Natural killer cell treated with Interleukin-12 subunit alpha and Interleukin-12 subunit beta and Interleukin-15 and Interleukin-18, amount 100 ng/mL, for 72 hours (primary cell): Measurements from ENCODE around the gene OR51B4. TPM values are rescaled to one million over a fixed set of nuclear protein-coding genes. Genes with fewer than 3 reads are reported as not detected.
"Not testable (repeated sequence)": the region's sequence is repeated elsewhere in the genome, so short reads cannot be mapped to it uniquely, and the experiment has no call there.

Source experiments
- ATAC-seq, 2 donors: fragments of 150-1000 bp; cut with Tn5 transposase in 1 of 2; sonication (Bioruptor Pico), chemical (Tn5 transposase) in 1 of 2; 2 replicates each; pipeline ENCODE4 v1.10.0; 2021
- DNase-seq: peaks from one replicate; pipeline ENCODE4 v3.0.0; 2022; ENCODE audit warnings: low spot score
- H3K27ac Mint-ChIP-seq, 2 donors: 1 replicate in 1 of 2; 2 replicates in 1 of 2; pipeline ENCODE4 v1.8.0; 2022; ENCODE audit warnings: mixed read lengths in 2 of 2, mild to moderate bottlenecking in 1 of 2, moderate library complexity in 1 of 2
- H3K27me3 Mint-ChIP-seq, 2 donors: 1 replicate in 1 of 2; 2 replicates in 1 of 2; pipeline ENCODE4 v1.8.0; 2022; ENCODE audit warnings: mixed read lengths in 2 of 2
- H3K36me3 Mint-ChIP-seq: one replicate; pipeline ENCODE4 v1.8.0; 2022; ENCODE audit warnings: mixed read lengths
- H3K4me1 Mint-ChIP-seq, 2 donors: 1 replicate in 1 of 2; 2 replicates in 1 of 2; pipeline ENCODE4 v1.8.0; 2022; ENCODE audit warnings: low read depth in 2 of 2, mixed read lengths in 2 of 2, mild to moderate bottlenecking in 1 of 2
- H3K4me3 Mint-ChIP-seq: one replicate; pipeline ENCODE4 v1.8.0; 2022; ENCODE audit warnings: mixed read lengths
- H3K9me3 Mint-ChIP-seq: 2 replicates; pipeline ENCODE4 v1.8.0; 2022; ENCODE audit warnings: mixed read lengths
- total RNA-seq, 2 donors: library from RNA; stranded (reverse); gene quantifications; one replicate each; pipeline ENCODE4 v1.2.3, GENCODE V29; 2022

OR51B4 gene
- total RNA-seq, 2 donors from 2014 or later, result not detected

- no peak overlapping the region for H3K4me3 Mint-ChIP-seq
- H3K27ac Mint-ChIP-seq, result no peak overlapping the region
- H3K9me3 Mint-ChIP-seq, result no peaks in the 10 kb centered on the region
- ATAC-seq (no peak), DNase-seq (no peak)
- no peaks in the 10 kb centered on the region for H3K36me3 Mint-ChIP-seq
- H3K4me1 Mint-ChIP-seq, result no peaks in the 10 kb centered on the region
- peaks cover 0 to 13% of the 10 kb centered on the region in 2 donors for H3K27me3 Mint-ChIP-seq
Measured at GRCh38 chr11:5275369-5276110, 26.2 kb downstream of the OR51B4 start.

- Mint-ChIP-seq H3K36me3 (no peaks in the 10 kb centered on the region), H3K4me1 (no peaks in the 10 kb centered on the region), H3K27ac (no peak overlapping the region), H3K9me3 (no peaks in the 10 kb centered on the region), H3K27me3 (peaks cover 0 to 7% of the 10 kb centered on the region in 2 donors), H3K4me3 (no peak overlapping the region)
- no peak for ATAC-seq
- no peak for DNase-seq
Measured at GRCh38 chr11:5274395-5274794, 27.4 kb downstream of the OR51B4 start.

GRCh38 chr11:5272395-5273017 lies 29.2 kb downstream of the OR51B4 start:
- H3K4me1 Mint-ChIP-seq, result no peaks in the 10 kb centered on the region

GRCh38 chr11:5269715-5270147 lies 32.0 kb downstream of the OR51B4 start, which contains the start of gene HBE1:
Gene HBE1 (minus strand): TSS chr11:5269945. CDS start chr11:5269890, 55 bp downstream.
- Mint-ChIP-seq H3K4me1 (no peaks in the 10 kb centered on the region), H3K9me3 (no peaks in the 10 kb centered on the region), H3K36me3 (no peaks in the 10 kb centered on the region), H3K27me3 (peaks cover 0 to 7% of the 10 kb centered on the region in 2 donors), H3K27ac (no peak within 1 kb of the TSS), H3K4me3 (no peak within 1 kb of the TSS)
- DNase-seq (no peak), ATAC-seq (no peak)

More at GRCh38 chr11:5272395-5273017, 29.2 kb downstream of the OR51B4 start:
- Mint-ChIP-seq H3K27ac (no peak overlapping the region), H3K4me3 (no peak overlapping the region), H3K36me3 (no peaks in the 10 kb centered on the region), H3K27me3 (peaks cover 0 to 7% of the 10 kb centered on the region in 2 donors), H3K9me3 (no peaks in the 10 kb centered on the region)
- ATAC-seq (no peak), DNase-seq (no peak)

GRCh38 chr11:5267033-5267563 lies 34.6 kb downstream of the OR51B4 start:
- H3K4me3 Mint-ChIP-seq, result no peak overlapping the region
- no peak overlapping the region for H3K27ac Mint-ChIP-seq
- no peak for ATAC-seq
- H3K27me3 Mint-ChIP-seq, result peaks cover 0 to 7% of the 10 kb centered on the region in 2 donors
- H3K9me3 Mint-ChIP-seq, result no peaks in the 10 kb centered on the region
- no peaks in the 10 kb centered on the region for H3K4me1 Mint-ChIP-seq
- DNase-seq, result no peak
- H3K36me3 Mint-ChIP-seq, result no peaks in the 10 kb centered on the region

GRCh38 chr11:5266609-5267008 lies 35.1 kb downstream of the OR51B4 start:
- no peak for ATAC-seq
- H3K4me3 Mint-ChIP-seq, result no peak overlapping the region
- DNase-seq, result no peak
- H3K4me1 Mint-ChIP-seq, result no peaks in the 10 kb centered on the region
- H3K27me3 Mint-ChIP-seq, result peaks cover 0 to 5% of the 10 kb centered on the region in 2 donors
- no peaks in the 10 kb centered on the region for H3K9me3 Mint-ChIP-seq
- H3K27ac Mint-ChIP-seq, result no peak overlapping the region
- no peaks in the 10 kb centered on the region for H3K36me3 Mint-ChIP-seq

- no peaks in the 10 kb centered on the region for H3K4me1 Mint-ChIP-seq
- ATAC-seq (no peak), DNase-seq (no peak)
- H3K4me3 Mint-ChIP-seq, result no peak overlapping the region
- H3K36me3 Mint-ChIP-seq, result no peaks in the 10 kb centered on the region
- no peaks in the 10 kb centered on the region for H3K9me3 Mint-ChIP-seq
- H3K27ac Mint-ChIP-seq, result no peak overlapping the region
- no peaks in the 10 kb centered on the region for H3K27me3 Mint-ChIP-seq
Measured at GRCh38 chr11:5265832-5266231, 35.9 kb downstream of the OR51B4 start.

- DNase-seq, result no peak
- Mint-ChIP-seq H3K36me3 (peaks cover 5% of the 10 kb centered on the region), H3K9me3 (no peaks in the 10 kb centered on the region), H3K27ac (no peak overlapping the region), H3K27me3 (no peaks in the 10 kb centered on the region), H3K4me3 (no peak overlapping the region), H3K4me1 (no peaks in the 10 kb centered on the region)
- ATAC-seq, result no peak
Measured at GRCh38 chr11:5258543-5259262, 43.0 kb downstream of the OR51B4 start.

- no peaks in the 10 kb centered on the region for H3K27me3 Mint-ChIP-seq
- H3K4me3 Mint-ChIP-seq, result no peak overlapping the region
- peaks cover 5% of the 10 kb centered on the region for H3K36me3 Mint-ChIP-seq
- H3K4me1 Mint-ChIP-seq, result no peaks in the 10 kb centered on the region
- H3K9me3 Mint-ChIP-seq, result no peaks in the 10 kb centered on the region
- no peak overlapping the region for H3K27ac Mint-ChIP-seq
- ATAC-seq (no peak), DNase-seq (no peak)
Measured at GRCh38 chr11:5257296-5257695, 44.5 kb downstream of the OR51B4 start.

GRCh38 chr11:5254646-5255413 lies 46.9 kb downstream of the OR51B4 start, which contains the start of gene HBG2:
Gene HBG2 (minus strand): TSS chr11:5254781. CDS start chr11:5254728, 53 bp downstream.
- not testable (repeated sequence) for H3K9me3 Mint-ChIP-seq, H3K36me3 Mint-ChIP-seq, DNase-seq, H3K27me3 Mint-ChIP-seq, H3K4me3 Mint-ChIP-seq, H3K4me1 Mint-ChIP-seq, ATAC-seq, H3K27ac Mint-ChIP-seq

- DNase-seq, H3K36me3 Mint-ChIP-seq, H3K9me3 Mint-ChIP-seq, H3K27me3 Mint-ChIP-seq, H3K4me3 Mint-ChIP-seq, H3K4me1 Mint-ChIP-seq, H3K27ac Mint-ChIP-seq: not testable (repeated sequence)
- ATAC-seq, result peak in 1 of 2 donors; percentile 24
Measured at GRCh38 chr11:5254023-5254422, 47.7 kb downstream of the OR51B4 start.

GRCh38 chr11:5253440-5253839 lies 48.3 kb downstream of the OR51B4 start:
- not testable (repeated sequence) for H3K4me1 Mint-ChIP-seq, H3K27ac Mint-ChIP-seq, H3K36me3 Mint-ChIP-seq, H3K9me3 Mint-ChIP-seq, H3K4me3 Mint-ChIP-seq, H3K27me3 Mint-ChIP-seq, ATAC-seq, DNase-seq

GRCh38 chr11:5252919-5253265 lies 48.9 kb downstream of the OR51B4 start:
- H3K9me3 Mint-ChIP-seq, result no peaks in the 10 kb centered on the region
- H3K36me3 Mint-ChIP-seq, result no peaks in the 10 kb centered on the region
- ATAC-seq (no peak), DNase-seq (no peak)
- H3K27ac Mint-ChIP-seq, result no peak overlapping the region
- H3K27me3 Mint-ChIP-seq, result no peaks in the 10 kb centered on the region
- H3K4me3 Mint-ChIP-seq, result no peak overlapping the region
- no peaks in the 10 kb centered on the region for H3K4me1 Mint-ChIP-seq
